ENCODE results near the gene KRT222.

The KRT222 gene

DNA sequence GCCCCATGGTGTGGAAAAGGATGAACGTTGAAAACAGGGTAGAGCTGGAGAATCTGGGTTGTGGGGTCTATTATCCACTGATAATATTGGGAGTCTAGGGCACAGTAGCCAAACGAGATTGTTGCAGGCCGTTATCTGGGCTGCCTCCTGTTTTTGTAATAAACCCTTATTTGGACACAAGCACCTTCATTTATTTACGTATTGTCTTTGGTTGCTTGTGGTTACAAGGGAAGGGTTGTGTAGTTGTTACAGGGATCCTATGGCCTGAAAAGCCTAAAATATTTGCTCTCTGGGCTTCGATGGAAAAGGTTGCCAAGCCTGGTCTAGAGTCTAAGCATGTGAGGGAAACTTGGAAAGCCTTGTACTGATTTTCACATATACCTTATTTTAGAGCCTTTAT, 13.0 kb downstream of the KRT222 start:
- no peak for DNase-seq

- DNase-seq, result no peak
Observed at GRCh38 chr17:40648384-40648968, 16.5 kb downstream of the KRT222 start.

DNA sequence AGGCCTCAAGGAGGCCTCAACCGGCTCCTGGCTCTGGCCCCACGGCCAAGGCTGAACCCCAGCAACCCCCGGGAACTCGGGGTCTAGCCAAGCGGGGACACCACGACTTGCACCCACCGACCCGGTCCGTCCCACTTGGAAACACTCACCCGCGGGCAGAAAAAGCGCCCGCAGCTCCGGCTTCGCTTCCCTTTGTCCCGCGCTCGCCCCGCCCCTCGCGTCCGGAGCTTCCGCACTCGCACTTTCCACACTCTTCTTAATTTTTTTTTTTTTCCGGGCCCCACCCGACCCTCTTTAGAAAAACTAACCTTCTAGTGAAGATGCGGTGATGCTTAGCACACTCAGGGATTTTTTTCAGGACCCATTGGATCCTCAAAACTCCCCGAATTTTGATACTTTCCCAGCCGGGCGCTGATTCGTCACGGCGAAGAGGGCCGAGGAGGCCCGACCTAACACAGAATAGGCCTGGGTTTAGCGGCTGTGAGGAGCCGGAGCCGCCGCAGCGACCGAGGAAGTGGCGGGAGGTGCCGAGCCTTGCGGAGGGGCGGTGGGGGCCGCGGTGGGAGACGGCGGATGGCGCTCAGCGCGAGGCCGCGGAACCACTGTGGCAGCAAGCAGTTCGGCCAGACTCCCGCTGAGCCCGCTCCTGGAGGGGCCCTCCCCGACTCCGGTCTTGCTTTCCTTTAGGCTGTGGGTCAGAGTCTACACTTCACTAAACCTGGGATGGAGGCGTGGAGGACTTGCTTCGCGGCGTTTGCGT, 17.2 kb downstream of the KRT222 start, which contains the start of gene SMARCE1:
SMARCE1 (minus strand) TSS at position 195 of the 760 bp plus-strand sequence. CDS start 2,016 bp downstream, outside the sequence.
- DNase-seq, result peak; percentile 69

DNA sequence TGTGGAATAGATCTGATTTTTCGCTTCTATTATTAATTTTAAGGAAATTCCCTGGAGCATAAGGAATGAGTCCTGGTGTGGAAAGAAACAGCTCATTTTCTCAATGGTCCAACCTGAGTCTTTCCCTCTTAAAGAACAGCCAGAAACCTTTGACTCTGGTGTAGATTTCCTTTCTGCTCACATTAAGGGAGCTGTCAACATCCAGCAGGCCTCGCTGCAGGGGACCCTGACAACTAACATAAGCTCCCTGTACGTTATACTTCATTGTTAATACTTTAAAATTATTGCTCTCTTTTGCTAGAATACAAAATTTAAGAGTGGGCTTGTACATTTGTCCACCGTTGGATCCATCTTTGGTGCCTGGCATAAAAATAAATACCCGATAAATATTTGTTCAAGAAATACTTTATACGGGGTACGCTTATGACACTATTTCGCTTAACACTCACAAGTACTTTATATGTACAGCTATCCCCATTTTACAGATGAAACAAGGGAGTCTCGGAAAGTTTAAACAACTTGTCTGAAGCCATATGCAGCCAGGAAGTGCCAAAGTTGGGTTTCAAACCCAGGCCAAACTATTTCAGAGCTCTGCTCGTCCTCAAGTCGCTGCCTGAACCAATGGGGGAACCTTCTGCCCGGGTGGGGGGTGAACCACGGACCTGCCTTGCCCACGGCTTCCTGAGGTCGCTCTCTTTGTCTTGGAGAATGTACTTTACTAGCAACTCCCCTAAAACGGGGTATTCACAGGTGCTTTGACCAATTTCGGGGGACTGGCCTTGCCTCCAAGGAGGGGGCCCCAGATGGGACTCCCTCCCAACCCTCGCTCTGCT, 18.0 kb downstream of the KRT222 start:
- DNase-seq, result no peak

DNA sequence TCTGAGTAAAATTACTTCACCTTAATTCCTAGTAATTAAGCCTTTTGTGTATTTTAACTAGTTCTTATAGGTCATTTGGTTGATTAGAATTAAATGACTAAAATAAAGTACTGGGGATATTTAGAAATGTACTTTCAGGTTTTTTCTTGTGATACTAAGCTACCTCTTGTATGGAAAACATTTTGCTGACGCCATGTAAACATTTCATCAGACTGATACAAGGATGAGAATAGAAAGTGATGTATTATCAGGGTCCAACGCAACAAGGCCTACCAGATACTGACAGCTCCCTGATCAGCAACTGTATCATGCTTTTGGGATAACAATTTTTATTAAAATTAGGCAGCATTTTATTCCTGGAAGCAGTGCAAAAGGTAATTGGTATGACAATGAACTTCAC, 19.0 kb downstream of the KRT222 start:
- DNase-seq, result no peak

GRCh38 chr17:40645291-40645690, 19.7 kb downstream of the KRT222 start:
- DNase-seq, result no peak

DNA sequence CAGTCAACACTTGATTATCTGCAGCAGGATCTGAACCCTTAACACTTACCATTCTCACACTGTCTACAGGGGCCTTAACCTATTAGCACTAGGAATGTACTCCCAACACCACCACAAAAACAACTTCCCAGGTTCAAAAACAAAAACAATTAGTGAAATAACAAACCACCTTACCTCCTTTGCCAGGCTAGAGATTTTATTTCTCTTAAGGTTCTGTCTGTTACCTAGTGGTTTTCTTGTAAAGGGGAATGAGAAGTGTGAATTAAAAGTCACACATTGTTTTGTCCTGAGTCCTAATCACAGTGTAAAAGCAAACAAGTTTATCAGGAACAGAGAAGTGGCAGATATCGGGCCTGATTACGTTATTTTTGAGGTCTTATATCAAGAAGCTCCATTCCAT, 27.0 kb downstream of the KRT222 start:
- DNase-seq, result no peak

DNA sequence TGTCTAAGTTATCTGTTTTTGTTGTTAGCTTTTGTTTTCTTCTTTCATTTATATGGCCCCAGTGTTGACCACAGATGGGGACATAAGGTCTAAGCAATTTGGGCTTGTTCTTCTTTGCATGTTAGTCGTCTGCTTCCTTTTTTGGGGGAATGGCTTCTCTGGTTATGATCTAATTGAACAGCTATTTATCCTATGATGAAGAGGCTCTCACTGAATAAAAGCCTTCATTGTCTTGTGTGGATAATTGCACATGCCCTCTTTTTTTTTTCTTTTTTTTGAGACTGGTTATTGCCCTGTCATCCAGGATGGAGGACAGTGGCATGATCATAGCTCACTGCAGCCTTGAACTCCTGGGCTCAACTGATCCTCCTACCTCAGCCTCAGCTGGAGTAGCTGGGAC, 31.1 kb downstream of the KRT222 start:
- no peak for DNase-seq

- DNase-seq, result no peak
Observed at GRCh38 chr17:40632216-40632615, 32.8 kb downstream of the KRT222 start.

DNA sequence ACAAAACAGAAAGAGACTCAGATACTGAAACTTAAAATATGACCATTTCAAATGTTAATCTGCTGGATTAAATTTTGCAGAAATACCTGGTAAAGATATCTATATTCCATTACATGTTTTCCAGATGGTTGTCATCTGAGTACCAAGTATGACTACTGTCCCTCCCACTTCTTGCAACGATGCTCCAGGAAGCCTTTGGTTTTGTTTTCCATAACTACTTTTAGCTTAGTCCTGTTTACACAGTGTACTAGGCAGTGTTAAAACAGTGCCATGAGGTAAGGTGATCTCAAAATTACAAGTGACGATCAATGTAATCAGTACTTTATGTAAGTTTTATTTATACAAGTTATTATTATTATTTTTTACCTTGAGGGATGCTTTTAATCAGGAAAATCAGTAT, 35.1 kb downstream of the KRT222 start:
- no peak for DNase-seq

GRCh38 chr17:40625311-40625710, 39.7 kb downstream of the KRT222 start:
- no peak for DNase-seq

DNA sequence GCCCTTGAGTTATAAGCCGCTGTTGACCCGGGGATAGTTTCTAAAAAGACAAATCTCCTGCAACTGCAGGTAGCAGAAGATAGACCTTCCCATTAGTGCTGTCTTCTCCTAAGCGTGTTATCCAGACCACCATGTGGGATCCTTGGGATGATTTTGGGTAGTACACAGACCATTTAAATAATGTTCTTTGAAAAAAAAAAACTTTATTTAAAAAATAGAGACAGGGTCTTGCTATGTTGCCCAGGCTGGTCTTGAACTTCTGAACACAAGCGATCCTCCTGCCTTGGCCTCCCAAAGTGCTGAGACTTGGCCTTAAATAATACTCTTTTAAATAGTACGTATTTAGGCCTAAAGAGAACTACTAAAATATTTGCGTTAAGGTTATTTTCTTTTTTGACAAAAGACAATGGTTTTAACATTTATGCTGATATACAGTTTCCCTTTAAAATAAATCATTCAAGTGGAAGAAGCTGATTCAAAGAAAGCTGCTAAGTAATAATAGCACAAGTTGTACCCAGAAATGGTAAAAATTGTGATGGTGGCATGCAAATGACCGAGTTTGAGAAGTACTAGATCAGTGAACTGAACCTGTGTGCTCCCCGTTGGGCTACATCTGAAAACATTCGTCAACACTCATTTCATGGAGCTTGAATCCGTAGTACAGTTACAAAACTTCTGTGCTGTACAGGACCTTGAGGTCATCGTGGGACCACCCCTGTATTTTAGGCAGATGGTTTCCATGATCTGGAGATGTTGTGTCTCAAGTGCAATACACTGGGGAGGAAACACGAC, 41.4 kb downstream of the KRT222 start:
- no peak for DNase-seq

GRCh38 chr17:40622509-40622928, 42.5 kb downstream of the KRT222 start:
- DNase-seq, result no peak

DNA sequence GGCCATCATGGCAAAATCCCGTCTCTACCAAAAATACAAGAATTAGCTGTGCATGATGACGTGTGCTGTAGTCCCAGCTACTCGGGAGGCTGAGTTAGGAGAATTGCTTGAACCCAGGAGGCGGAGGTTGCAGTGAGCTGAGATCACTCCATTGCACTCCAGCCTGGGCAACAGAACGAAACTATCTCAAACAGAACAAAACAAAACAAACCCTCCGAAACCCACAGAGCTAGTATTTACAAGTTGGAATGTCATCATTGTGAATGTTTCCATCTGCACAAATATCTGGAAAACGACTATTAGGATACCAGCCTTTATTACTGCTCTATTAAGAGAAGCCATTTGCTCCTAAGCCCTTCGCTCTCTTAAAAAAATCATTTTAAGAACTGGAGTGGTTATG, 43.4 kb downstream of the KRT222 start:
- DNase-seq, result no peak

- no peak for DNase-seq
Observed at GRCh38 chr17:40621019-40621418, 44.0 kb downstream of the KRT222 start.

DNA sequence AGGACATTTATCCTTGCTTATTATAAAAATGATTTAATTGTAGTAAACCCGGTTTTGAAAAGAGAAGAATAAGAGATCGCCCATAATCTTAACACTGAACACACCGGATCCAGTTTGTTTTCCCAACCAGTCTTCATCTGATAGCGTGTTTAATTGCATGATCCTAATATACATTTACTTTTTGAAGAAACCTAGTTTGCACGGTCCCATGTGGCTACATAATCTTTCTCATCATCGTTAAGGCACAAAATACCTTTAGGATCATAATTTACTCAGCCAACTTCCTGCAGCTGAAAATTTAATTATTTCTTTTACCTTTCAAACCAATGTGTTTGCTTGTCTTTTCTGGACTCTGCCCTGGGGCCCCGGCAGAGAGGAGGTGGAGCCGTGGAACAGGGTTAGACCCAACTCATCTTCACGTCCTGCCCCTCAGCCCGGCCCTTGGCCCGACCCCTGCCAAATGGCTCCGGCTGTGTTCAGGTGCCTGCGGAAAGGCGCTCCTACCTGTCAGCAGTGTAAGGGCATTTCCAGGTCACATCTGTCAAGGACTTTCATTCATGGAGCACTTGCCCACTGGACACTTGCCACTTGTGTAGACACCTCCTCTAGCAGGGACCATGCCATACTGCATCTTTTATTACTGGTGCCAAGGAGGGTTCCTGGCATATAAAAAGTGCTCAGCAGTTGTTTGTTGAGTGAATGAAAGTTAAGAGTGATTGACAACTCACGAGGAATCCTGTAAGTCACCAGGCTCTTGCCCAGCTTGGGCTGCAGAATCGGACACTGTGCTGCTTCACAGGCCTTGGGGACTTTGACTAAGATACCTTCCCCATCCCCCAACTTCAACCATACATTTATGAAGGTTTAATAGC, 46.0 kb downstream of the KRT222 start:
- DNase-seq, result no peak

GRCh38 chr17:40617678-40618240, 47.2 kb downstream of the KRT222 start:
- peak; percentile 33 for DNase-seq

DNA sequence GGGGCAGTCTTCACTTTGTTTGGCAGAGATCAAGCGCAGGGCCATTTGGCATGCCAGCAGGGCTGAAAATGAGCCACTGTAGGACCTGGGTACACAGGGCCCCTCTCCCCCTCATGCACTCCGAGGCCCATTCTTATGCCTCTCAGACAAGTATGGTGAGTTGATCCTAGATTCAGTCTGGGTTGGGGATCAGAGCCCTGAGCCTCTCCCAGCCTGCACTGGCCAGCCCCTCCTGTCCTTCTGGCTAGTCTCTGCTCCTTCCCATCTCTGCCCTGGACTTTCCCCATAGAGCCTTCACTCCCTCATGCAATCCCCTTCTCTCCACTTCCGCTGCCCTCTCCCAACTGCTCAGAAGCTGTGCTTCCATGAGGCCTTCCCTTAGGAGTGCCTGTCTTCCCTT, 48.4 kb downstream of the KRT222 start:
- DNase-seq, result no peak

DNA sequence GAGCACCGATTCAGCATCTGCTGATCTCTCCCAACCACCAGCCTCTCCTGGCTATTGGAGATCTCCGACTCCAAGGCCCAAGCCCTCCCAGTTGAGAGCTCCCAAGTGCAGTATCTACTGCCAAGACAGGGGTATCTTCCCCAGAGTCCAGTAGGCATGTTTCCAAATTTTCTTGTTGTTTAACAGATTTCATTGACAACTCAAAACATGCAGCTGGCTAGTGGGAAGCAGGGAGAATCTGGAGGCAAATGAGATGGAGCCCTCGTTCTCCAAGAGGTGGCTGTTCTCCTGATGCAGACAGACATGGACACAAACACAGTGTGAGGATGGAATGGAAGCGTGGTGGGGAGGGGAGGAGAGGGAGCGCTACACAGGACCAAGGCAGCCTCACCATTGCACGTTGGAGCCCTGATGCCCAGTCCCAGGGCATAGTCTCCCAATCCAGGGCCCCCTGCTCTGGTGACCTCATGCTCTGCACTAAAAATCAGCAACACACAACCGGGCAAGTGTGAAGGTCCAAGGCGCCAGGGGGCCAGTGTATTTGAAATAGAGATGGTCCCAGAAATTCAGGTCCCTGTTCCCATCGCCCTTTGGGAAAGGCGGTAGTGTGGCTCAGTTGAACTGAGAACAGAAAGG, 49.0 kb downstream of the KRT222 start:
- DNase-seq, result no peak

DNA sequence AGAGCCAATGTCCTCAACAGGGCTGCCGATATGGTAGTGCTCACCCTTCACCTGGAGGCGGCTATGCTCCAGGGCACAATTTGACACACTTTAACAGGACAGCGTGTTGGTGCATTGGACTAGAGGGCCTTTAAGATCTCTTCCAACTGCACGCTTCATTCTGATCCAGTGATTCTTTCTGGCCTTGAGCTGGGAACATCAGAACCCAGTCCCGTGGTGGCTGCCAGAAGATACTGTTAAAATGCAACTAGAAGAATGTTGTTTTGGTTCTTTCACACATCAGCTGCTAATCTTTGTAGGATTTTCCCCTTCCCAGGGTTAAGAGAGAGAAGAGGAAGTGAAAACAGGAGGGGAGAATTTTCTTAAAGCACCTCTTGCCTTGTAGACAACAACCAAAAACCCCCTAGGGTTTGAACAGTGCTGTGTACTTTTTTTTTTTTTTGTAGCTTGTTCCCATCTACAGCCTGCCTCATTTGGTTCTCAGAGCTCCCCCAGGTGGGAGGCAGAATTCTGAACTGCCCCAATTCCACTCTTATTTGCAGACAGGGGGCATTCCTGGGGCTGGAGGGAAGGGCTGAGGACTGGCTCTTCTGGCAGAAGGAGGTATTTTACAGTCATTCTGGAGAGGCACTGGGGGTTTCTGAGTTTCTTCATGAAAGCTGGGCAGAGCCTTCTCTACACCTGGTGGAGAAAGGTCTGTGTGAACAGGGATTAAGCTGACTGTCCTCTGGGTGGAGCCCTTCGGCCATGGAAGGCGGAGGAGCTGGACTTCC, 49.7 kb downstream of the KRT222 start:
- DNase-seq, result peak; percentile 59

Data from DMS153 (cell line).